ENCODE measurements around the gene ZNF17.

The ZNF17 gene

DNA sequence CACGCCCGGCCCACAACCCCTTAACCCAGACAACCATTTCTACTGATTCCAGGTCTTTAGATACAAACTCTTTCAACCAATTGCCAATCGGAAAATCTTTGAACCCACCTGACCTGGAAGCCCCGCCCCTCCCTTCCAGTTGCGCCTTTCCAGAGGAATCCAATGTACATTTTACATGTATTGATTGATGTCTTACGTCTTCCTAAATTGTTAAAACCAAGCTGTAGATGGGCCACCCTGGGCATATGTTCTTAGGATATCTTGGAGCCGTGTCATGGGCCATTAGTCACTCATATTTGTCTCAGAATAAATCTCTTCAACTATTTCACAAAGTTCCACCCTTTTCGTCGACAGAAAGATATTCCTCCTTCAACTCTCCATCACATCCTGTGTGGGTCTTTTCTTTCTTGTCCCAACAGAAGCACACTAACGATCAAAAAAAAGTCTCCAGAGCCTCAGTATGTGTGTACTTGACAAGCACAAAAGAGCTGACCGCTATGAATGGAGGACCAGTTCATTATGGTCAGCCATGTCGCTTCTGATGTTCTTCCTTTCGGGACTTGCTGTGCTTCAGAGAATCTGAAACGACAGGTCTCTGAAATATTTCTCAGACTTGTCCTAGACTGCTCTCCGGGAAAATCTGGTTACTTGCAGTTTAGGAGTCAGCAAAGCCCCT, 23.6 kb downstream of the ZNF17 start:
- DNase-seq = no peak

DNA sequence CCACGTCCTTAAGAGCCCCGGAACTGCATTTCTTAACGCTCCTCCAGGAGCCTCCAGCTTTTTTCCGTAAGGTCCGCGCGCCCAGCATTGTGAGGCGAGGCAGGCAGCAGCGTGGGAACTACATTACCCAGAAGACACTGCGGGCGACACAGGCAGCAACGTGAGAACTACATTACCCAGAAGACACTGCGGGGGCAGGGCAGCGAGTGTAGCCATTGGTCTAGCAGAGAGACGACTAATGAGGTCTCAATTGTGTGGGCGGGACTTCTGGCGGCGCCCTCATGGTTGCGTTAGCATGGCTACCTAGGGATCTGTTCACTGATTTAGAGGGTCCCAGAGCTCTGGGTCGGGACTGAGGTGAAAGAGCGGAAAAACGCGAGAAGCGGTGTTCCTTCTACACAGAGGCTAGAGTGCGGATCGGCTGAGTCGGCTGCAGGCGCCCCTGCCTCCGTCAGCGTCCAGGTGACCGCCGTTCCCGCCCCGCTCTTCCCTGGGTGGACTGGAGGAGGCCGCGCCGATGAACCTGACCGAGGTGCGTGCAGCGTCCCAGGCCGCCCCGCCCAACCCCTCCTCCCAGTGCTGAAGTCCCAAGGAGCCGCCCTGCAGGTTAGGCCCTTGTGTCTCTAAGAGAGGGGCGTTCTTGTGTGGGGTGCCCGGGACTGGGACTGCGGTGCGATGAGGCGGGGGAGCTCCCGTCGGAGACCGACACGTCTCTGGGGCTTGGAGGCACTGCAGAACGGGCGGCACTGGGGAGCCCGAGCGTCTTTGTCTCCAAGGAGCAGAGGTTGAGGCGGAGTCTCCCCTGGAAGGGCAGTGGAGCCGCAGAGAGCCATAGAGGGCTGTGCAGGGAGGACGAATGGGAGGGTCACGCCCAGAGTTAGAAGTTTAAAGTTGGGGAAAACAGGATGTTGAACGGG, 24.4 kb downstream of the ZNF17 start, which contains the start of gene ZNF749:
TSS of gene ZNF749 (plus strand) at position 264 of the 917 bp plus-strand sequence. CDS start at position 518, 254 bp downstream.
- DNase-seq = peak; percentile 97

DNA sequence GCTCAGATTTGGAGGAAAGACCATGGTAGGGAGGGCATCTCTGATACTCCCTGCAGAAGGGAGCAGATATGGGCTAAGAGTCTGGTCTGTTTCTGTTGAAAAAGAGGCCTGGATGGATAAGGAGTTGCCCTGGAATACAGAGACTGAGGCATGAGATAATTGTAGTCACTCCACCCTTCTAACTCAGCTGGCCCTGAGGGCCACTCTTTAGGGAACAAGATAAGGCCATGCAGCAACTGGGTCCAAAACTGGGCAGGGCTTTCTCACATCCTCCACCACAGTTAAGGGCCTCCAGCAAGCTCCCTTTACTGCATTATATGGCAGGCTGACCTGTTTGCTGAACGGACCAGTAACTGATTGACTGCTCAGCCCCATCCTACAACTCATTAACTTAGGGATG, 25.5 kb downstream of the ZNF17 start:
- no peak for DNase-seq

DNA sequence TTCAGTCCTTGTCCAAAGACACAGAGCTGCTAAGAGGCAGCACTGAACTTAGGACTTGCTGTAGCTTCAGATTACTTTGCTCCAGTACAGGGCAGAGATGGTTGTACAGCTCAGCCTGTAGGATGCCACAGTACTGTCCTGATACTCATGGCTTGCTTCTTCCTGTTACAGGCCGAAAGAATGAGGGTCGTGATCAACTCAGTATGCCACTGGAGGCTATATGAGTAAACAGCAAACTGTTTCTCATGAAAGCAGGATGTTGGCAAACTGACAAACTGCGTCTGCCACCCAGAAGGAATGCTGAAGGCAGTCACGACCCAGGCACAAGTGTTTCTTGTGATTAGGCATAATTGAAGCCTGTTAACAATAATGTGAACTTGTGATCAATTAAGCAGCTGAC, 27.0 kb downstream of the ZNF17 start:
- no peak for DNase-seq

DNA sequence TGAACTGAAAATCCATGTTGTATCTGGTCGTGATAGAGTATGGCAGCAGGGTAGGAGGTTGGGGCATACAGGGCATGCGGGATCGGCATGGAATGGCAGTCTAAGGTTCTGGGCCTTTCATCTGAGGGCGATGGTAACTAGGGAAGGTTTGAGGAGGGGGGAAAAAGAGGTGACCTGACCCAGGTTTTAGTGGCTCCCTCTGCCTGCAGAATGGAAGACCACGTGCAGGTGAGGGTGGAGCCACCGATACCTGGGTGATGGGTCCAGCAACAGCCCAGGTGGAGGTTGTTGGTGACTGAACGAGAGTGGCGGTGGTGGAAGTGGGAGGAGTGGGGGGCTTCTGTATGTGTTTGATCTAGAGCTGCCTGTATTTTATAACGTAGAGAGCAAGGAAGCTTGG, 28.0 kb downstream of the ZNF17 start:
- no peak for DNase-seq

DNA sequence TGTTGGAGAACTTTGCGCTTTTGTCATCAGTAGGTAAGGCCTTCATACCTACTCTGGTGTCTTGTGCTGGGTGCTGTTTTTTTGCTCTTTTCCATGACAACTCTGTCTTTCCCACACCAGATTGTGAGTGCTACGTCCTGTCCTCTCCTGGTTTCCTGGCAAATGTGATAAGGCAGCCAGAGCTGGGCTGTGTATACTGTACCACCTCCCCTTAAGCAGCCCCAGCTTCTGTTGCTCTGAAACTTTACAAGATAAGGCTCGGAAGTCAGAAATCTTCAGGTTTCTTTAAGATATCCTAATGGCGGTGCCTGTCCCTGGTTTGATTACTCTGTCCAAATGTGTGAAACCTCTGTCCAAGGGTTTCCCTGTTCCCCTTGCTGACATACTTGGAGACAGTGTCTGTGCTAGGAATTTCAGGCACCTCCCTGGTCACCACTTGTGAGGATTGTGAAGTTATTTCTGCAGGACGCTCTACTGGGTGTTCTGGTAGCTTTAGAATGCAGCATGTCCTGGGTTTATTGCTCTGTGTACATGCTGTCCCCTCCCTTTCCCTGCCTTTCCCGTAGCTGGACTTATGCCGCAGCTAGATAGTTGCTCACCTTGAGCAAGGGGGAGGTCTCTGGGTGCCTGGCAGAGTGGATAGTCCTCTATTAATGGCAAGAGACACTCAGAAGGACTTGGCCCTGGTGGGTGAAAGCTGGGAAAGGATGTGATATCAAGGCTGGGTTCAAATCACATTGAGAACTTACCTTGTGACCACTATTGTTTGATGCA, 31.2 kb downstream of the ZNF17 start:
- DNase-seq = no peak

DNA sequence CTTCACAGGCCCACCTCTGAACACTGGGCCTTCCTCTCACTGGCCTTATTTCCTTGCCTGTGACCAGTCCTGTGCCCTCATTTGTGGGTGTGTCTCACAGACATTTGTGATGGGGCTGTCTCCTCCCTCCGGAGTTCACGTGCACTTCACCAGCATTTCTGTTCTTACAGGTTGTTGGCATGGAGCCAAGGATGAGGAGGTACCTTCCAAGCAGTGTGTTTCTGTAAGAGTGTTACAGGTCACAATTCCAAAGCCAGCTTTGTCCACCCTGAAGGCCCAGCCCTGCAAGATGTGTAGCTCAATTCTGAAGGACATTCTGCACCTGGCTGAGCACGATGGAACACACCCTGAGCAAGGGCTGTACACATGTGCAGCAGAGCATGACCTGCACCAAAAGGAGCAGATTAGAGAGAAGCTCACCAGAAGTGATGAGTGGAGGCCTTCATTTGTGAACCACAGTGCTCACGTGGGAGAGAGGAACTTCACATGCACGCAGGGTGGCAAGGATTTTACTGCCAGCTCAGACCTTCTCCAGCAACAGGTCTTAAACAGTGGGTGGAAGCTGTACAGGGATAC, 32.2 kb downstream of the ZNF17 start:
- no peak for DNase-seq

DNA sequence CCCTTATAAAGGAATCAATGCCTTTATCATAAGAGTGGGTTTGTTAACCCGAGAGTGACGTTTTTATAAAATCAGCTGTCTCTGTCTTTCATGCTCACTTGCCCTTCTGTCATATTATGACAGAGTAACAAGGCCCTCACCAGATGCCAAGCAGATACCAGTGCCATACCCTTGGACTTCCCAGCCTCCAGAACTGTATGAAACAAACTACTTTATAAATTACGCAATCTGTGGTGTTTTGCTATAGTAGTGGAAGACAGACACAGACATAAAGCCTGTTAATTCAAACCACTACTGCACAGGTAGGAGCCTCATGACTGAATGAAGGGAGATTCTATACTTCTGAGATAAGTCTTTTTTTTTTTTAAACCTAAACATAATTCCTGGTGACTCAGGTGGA, 41.3 kb downstream of the ZNF17 start:
- DNase-seq = no peak

DNA sequence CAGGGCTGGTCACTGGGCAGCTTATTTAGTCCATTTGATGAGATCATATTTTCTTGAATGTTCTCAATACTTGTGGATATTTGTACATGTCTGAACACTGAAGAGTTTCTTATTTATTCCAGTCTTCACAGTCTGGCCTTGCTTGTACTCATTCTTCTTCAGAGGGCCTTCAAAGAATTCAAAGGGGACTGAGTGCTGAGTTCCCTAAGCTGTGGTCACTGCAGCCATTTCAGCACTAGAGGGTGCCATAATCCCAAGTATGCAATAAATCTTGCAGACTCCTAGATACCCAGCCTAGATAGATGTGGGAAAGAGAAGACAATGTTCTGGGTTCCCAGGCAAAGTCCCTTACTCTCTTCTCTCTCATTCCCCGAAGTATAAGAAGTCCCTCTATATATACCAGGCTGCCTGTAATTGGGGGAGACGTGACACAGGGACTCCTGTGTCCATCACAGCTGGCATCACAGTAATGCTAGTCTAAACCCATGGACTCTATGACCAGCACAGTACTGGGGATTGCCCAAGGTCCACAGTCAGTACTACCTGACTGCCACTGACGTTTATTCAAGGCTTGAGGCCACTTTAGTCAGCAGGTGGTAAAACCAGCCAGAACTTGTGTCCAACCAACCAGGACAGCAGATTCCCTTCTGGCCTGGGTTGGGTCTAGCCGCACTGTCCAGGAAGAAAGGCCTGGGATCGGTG, 54.9 kb downstream of the ZNF17 start:
- DNase-seq = no peak

DNA sequence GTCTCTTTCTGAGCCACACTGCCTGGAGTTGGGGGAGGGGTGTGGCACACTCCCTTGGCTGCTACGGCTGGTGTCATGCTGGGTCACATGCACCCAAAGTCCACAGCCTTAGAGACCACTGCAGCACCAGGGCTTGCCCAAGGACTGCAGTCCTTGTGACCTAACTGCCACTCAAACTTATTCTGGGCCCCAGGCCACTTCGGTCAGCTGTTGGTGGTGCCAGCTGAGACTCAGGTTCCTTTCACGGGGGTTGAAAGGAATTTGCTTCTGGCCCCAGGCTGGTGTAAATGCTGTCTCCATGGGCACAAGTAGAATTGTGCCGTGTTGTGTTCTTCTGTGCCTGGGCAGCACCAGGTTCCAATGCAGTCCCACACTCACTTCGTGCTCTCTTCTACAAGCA, 55.5 kb downstream of the ZNF17 start:
- DNase-seq = no peak
